GM19467 (cell line): ENCODE measurements around the gene ERCC8.
"Not testable (repeated sequence)": the region's sequence is repeated elsewhere in the genome, so short reads cannot be mapped to it uniquely, and the experiment has no call there.

Experiments
- ATAC-seq: cut with Tn5 transposase; IDR thresholded peaks from one replicate; pipeline ENCODE4 v1.9.1; 2021; ENCODE audit warnings: mild to moderate bottlenecking, moderate library complexity; ENCODE audit not compliant: unreplicated experiment

Gene ERCC8

DNA sequence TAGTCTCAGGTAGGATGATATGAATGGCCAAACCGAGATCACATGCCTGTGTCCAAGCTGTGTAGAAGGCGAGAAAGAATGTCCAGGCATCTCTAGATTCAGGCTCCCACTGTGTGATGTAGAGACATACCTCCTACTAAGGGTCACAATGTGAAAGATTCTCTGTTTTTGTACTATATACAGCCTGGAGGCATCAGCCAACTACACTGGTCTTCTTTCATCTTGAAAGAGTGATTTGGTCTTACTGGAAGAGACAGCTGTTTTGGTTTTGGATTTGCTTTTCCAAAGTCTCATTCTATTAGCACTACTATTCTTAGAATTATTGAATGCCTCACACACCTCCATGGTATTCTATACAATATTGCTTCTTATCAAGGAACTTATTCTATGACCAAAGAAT is 26.4 kb downstream of the ERCC8 start:
- ATAC-seq = no peak

- ATAC-seq = no peak
These were observed 28.2 kb downstream of the ERCC8 start for GRCh38 chr5:60916646-60917045.

GRCh38 chr5:60903356-60903755 is 41.5 kb downstream of the ERCC8 start:
- no peak for ATAC-seq

DNA sequence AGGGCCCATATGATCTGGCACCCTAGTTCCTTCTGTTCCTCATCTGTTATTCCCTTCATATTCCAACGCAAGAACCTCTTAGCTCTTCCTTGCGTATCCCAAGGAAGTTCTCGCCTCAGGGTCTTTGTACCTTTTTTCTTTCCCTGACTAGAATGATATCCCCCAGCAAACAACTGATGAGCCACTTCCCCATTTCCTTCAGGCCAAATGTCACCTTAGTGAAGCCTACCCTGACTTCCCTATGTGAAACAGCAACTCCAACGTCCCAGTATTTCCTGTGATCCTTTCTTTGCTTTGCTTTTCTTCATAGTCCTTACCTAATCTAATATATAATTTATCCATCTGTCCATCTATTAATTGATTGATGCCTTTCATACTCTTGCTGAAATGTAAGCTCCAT is 47.9 kb downstream of the ERCC8 start:
- no peak for ATAC-seq

- ATAC-seq = no peak
These were observed 51.3 kb downstream of the ERCC8 start for GRCh38 chr5:60893521-60893920.

GRCh38 chr5:60891667-60892066 is 53.2 kb downstream of the ERCC8 start:
- ATAC-seq = no peak

DNA sequence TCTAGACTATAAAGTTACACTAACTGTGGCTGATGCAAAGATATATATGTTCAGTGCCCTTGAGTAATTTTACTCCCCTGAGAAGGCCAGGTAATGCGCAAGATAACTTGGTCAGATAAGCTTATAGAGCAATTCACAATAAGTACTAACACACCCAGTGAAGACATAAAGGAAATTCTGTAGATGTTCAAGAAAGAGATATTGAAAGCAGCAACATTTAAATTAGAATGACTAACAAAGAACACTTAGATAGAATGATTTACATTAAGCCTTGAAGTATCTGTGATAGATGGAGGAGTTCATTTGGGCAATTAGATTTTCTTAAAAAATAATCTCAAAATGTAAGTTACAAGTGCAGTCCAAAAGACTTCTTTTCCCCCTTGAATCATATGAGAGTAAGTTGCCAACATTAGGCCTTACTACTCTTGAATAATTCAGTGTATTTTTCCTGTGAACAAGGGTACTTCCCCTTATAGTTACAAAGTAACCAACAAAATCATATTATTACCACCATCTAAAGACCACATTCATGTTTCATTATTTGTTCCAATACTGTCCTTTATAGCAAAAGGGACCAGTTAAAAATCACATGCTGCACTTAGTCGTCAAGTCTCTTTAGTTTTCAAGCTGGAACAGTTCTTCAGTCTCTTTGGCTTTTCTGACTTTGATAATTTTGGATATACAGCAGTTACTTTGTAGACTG is 56.4 kb downstream of the ERCC8 start:
- ATAC-seq = peak; percentile 47

DNA sequence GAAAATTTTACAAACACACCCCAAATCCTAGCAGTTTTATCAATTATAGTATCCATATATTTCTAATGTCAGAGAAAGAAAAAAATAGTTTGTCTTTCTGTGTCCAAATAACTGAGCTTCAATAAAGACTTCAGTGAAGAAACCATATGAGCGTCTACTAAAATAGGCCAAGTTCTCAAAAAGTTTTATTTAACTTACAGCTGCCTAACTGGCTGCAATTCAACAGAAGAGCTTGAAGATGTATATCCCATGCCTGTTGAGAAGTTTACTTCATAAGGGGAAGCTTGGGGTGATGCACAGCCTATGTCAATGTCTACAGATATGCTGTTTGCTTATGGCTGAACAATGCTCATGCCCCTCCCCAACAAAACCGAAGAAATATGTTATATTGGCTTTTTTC is 57.1 kb downstream of the ERCC8 start:
- no peak for ATAC-seq

DNA sequence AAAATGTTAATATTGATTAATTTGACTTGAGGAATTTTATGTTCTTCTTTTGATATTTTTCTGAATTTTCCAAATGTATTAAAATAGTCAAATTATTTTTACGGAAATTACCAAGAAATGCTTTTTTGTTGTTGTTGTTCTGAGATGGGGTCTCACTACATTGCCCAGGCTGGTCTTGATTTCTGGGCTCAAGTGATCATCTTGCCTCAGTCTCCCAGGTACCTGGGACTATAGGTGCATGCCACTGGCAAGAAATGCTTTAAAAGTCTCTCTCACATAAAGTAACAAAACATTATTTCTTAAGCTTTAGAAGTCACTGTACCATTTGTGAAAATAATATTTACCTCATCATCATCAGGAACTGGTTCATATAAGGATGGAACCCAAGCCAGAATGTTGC is 57.8 kb downstream of the ERCC8 start:
- no peak for ATAC-seq

DNA sequence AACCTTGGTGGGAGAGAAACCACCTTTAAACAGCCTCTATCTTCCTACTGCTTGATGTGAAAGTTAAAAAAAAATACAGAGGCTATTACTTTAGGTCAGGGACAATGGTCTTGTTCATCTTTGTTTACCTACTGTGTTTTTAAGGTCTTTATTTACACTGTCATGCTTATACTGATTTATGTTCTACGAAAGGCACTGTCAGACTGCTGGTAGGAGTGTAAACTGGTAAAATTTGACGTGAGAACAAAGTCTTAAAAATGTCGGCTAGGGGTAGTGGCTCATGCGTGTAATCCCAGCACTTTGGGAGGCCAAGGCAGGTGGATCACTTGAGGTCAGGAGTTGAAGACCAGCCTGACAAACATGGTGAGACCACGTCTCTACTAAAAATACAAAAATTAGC is 58.7 kb downstream of the ERCC8 start:
- no peak for ATAC-seq

DNA sequence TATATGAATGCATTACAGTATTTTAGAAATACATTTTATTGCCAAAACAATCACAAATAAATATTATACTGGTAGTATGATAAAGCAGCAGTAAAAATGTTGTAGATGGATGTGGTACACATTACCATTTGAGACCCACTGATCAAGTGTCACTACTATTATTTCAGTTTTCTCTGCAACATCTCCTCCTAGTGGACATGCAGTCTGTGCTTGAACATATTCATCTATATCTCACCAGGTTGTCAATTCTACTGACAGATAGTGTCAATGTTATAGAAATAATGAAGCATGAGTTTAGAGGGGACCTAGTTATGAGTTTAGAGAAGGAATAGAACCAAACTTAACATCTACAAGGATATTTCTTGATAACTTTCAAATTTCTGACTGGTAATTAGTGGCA is 61.6 kb downstream of the ERCC8 start:
- ATAC-seq = no peak

GRCh38 chr5:60872892-60873291 is 72.0 kb downstream of the ERCC8 start:
- ATAC-seq = no peak

- no peak for ATAC-seq
These were observed 74.0 kb downstream of the ERCC8 start for GRCh38 chr5:60870857-60871256.

GRCh38 chr5:60860572-60860971 is 84.3 kb downstream of the ERCC8 start:
- not testable (repeated sequence) for ATAC-seq

- ATAC-seq = no peak
These were observed 88.8 kb downstream of the ERCC8 start for GRCh38 chr5:60856066-60856465.

- ATAC-seq = no peak
These were observed 91.9 kb downstream of the ERCC8 start for GRCh38 chr5:60852940-60853339.

DNA sequence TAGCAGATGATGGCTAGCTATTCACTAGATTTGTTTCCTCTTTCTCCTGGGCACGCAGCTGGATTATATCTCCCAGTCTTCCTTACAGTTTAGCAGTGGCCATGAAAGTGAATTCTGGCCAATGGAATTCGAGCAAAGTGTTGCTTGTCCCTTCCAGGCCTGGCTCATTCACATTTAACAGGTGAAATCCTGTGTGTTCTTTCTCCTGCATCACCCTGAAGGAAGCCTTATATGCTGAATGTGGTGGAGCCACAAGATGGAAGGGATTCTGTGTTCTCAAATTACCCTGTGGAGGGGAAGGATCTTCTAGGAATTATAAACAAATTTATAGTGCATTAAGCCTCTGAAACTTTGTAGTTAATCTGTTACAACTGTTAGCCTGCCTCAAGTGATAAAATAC is 92.6 kb downstream of the ERCC8 start:
- ATAC-seq = no peak

DNA sequence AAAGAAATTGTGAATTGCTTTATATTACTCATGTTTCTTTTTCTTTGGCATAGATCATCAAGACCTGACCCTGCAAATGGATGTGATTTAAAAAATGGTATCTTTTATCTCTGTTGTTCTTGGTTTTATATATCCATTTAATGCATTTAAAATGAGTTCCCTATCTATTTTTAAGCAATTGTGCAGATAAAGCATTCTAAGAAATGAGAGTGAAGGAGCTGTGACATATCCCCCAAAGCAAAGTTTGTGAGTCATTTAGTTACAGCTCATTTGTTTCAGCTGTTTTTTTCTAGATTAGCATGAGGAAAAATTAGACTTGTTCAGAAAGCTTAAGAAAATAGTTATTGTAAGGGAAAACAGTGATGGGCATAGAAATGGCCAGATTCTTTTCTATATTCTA is 93.2 kb downstream of the ERCC8 start:
- ATAC-seq = no peak

DNA sequence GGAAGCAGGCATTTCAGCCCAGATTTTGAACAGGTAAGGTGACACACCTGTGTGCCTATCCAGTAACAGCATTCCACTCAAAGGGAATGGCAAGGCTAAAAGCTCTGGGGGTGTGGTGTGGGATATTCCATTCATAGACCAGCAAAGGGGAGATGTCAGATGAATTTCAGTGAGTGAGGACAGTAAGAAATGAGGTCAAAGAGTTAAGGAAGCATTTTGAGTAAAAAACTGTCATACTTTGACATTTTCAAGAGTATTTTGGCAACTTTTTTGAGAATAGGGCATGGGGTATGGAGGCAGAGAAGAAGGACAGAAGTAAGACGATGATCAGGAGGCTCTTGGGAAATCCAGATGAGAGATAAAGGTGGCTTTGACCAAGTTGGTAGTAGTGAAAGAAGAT is 98.6 kb downstream of the ERCC8 start:
- no peak for ATAC-seq

DNA sequence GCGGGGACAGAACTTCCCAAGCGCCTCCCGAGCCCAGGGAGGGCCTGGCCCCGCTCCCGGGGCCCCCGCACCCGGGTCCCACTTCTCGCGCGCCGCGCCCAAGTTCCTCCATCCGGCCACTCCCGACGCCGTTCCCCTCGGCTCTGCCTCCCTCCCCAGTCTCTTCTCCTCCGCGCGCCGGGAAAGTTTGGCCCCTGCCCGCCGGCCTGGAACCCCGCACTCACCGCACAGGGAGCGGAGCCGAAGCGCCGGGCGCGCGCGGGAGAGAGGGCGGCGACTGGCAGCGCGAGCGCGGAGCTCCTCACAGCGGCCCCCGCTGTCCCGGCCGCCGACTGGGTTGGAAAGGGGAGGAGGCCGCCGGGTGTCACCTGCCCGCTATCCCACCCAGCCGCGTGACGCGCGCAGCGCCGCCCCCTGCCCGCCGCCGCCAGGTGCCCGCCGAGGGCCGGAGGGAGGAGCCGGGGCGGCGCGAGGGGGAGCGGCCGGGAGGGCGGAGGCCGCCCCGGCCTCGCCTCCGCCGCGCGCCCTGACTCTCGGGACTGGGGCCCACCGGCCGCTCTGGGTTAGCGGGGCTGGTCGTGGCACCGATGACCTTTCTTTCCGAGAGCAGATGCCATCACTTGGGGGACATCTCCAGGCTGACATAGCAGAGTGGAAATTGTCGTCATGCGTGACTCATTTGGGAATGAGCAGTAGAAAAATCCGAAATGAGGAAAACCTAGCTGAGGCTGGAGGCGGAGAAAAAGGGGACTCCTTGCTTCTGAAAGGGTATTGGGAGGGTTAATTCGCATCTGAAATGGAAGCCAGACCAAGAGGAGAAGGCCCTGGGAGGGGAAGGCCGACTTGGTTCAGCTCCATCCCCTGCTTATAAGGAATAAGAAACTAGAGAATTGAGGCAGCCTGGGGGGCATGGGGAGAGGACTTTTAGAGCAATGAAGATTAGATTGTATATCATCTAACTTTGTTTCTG is 100.6 kb downstream of the ERCC8 start, which contains the start of gene ELOVL7:
Gene ELOVL7, minus strand, starts transcription at position 334 of the 970 bp plus-strand sequence. CDS start 56,872 bp downstream, outside the sequence.
- ATAC-seq = peak; percentile 91

DNA sequence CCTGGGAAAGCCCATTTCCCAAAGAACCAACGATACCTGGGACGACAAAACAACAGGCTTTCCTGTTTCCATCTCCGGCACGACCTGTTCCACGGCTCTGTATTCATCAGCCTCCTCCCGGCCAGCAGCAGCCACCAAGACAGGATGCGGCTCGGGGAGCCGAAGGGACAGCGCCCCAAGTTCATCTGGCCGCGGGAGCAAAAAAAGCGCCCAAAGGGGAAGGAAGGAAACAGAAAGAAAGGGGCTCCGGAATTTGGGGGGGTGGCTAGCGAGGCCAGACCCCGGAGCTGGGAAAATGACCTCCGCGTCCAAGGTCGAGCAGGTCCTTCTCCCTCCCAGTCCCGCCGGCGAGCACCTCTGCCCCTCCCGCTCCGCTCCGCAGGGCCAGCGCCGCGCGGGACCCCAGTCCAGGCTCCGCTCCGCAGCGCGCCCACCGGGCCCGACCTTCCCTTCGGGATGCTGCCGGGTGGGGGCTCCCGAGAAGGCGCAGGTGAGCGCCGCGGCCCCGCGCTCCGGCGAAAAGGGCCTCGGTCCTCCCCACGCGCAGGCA is 101.4 kb downstream of the ERCC8 start:
- ATAC-seq = peak; percentile 13
